A549 (cell line): Measurements from ENCODE around the gene FSHR.

Experiments
- BHLHE40 ChIP-seq: IDR thresholded peaks from 2 replicates; pipeline ENCODE4 v1.6.1; 2012; ENCODE audit warnings: low read depth, low read length, inconsistent platforms
- CBX2 ChIP-seq: fragments of 200-600 bp; sonication (generic); IDR thresholded peaks from 2 replicates; pipeline ENCODE4 v1.6.1; 2016; ENCODE audit warnings: low read depth, mild to moderate bottlenecking, borderline replicate concordance
- CEBPB ChIP-seq, 2 experiments: fragments of >200 bp in 1 of 2; sonication (Bioruptor Twin) in 1 of 2; formaldehyde crosslinking in 1 of 2; IDR thresholded peaks; 2 replicates each; pipeline ENCODE4 v1.6.1; 2012 to 2016
- CTCF ChIP-seq: fragments of >200 bp; sonication (Bioruptor Twin); formaldehyde crosslinking; IDR thresholded peaks from 3 replicates; pipeline ENCODE4 v1.5.1; 2016
- E2F6 ChIP-seq: IDR thresholded peaks from 2 replicates; pipeline ENCODE4 v1.6.1; 2012; ENCODE audit warnings: low read depth, borderline replicate concordance
- ELK1 ChIP-seq: fragments of 150-350 bp; IDR thresholded peaks from 2 replicates; pipeline ENCODE4 v1.6.1; 2014; ENCODE audit warnings: low read depth, mild to moderate bottlenecking, low read length
- EP300 ChIP-seq, 2 experiments: fragments of >200 bp; sonication (Bioruptor Twin); formaldehyde crosslinking; IDR thresholded peaks; 2 replicates in 1 of 2; 3 replicates in 1 of 2; pipeline ENCODE4 v1.6.1; 2016 to 2017
- HMGXB4 ChIP-seq: fragments of 250-450 bp; sonication (Bioruptor Pico); IDR thresholded peaks from 2 replicates; pipeline ENCODE4 v1.5.0; 2021; ENCODE audit warnings: mild to moderate bottlenecking, moderate library complexity, borderline replicate concordance
- HOXA7 ChIP-seq: fragments of 250-450 bp; sonication (Bioruptor Pico); IDR thresholded peaks from 2 replicates; pipeline ENCODE4 v1.5.0; 2020; ENCODE audit warnings: mild to moderate bottlenecking, moderate library complexity
- JUNB ChIP-seq: fragments of >200 bp; sonication (Bioruptor Twin); formaldehyde crosslinking; IDR thresholded peaks from 2 replicates; pipeline ENCODE4 v1.6.1; 2016
- MAZ ChIP-seq: fragments of 150-350 bp; IDR thresholded peaks from 2 replicates; pipeline ENCODE4 v1.6.1; 2014; ENCODE audit warnings: antibody characterized with exemption, low read depth, low read length, borderline replicate concordance
- NR3C1 ChIP-seq: fragments of >200 bp; sonication (Bioruptor Twin); formaldehyde crosslinking; IDR thresholded peaks from 3 replicates; pipeline ENCODE4 v1.6.1; 2017
- POLR2A ChIP-seq: IDR thresholded peaks from 2 replicates; pipeline ENCODE4 v1.6.1; 2012; ENCODE audit warnings: mild to moderate bottlenecking, low read length
- RAD21 ChIP-seq, 2 experiments: fragments of >200 bp in 1 of 2; sonication (Bioruptor Twin) in 1 of 2; formaldehyde crosslinking in 1 of 2; IDR thresholded peaks in 1 of 2; conservative IDR thresholded peaks in 1 of 2; 2 replicates in 1 of 2; 3 replicates in 1 of 2; pipeline ENCODE4 v1.6.1; 2012 to 2018; ENCODE audit warnings: inconsistent platforms in 1 of 2

- TF ChIP-seq CTCF (no peak), CEBPB (IDR thresholded peaks at IDR 0.05) (no peak), BHLHE40 (no peak), POLR2A (no peak), HOXA7 (CRISPR knock-in tag) (no peak), MAZ (no peak), E2F6 (no peak), EP300 (IDR thresholded peaks at IDR 0.05) (no peak), RAD21 (conservative IDR thresholded peaks at IDR 0.05 in 1 of 2, IDR thresholded peaks at IDR 0.05 in 1 of 2) (no peak), NR3C1 (no peak), ELK1 (no peak), JUNB (no peak), HMGXB4 (CRISPR knock-in tag) (no peak), CBX2 (no peak)
These were observed 73.6 kb downstream of the FSHR start for GRCh38 chr2:49080681-49081080.
